ENCODE measurements around the gene GRK5. TPM values are rescaled to one million over a fixed set of nuclear protein-coding genes. Genes with fewer than 3 reads are reported as not detected.

The GRK5 gene
- total RNA-seq, 1 experiment from 2014 or later, result 4.5 TPM

DNA sequence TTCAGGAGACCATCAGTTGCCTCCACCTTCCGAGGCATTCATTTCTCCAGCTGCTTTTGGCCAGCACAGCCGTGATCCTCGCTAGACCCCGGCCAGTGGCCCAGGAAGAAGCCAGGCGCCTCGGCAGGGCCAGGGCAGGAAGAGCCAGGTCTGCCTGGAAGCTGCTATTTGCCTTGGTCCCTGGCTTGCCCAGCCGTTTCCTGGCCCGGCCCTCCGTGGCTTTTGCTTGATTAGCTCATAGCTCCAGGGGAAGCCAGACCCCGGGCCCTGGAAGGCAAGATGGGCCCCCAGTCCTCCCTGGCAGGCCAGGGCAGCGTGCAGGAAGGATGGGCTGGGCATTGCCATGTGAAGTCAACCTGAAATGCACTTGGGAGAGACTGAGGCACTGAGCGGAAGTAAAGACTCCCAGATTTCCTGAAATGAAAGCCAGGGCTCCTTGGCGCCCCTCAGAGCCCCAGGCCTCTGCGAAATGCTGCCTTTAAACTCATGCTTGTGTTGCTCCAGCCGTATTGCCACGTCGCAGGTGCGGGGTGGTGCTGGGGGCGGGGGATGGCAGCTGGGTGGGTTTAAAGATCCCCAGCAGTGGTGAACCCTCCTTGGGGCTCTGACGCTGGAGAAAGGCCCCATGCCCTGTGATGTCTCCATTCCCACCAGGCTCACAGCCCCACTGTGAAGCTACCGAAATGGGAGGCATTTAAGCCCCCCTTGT, 160.6 kb downstream of the GRK5 start:
- Histone ChIP-seq H3K9me3 (ENCODE audit: low read length) (no peaks in the 10 kb centered on the region), H3K9me2 (replicated peaks; ENCODE audit: low read length) (no peaks in the 10 kb centered on the region), H3K27me3 (ENCODE audit: low read length) (no peaks in the 10 kb centered on the region), H2AFZ (ENCODE audit: low read length) (no peak overlapping the region), H3F3A (ENCODE audit: low read length, unreplicated experiment) (no peaks in the 10 kb centered on the region), H4K20me1 (ENCODE audit: low read length) (no peaks in the 10 kb centered on the region), H3K36me3 (ENCODE audit: low read depth, low read length) (no peaks in the 10 kb centered on the region), H3K4me2 (ENCODE audit: low read length) (no peak overlapping the region), H3K9ac (ENCODE audit: low read length) (no peak overlapping the region), H3K79me2 (ENCODE audit: low read length) (no peaks in the 10 kb centered on the region), H3K27ac (ENCODE audit: low read length) (no peak overlapping the region), H3K4me1 (ENCODE audit: insufficient read depth, low read length) (no peaks in the 10 kb centered on the region; the same call in 1 of the 2 replicates), H3K4me3 (ENCODE audit: low read length) (no peak overlapping the region)
- POLR2A ChIA-PET (ENCODE audit: unreplicated experiment), result interaction anchor here (0.6 kb wide), 1 partner anchor 150 kb away, joined by 3 read pairs; no protein-coding TSS in a partner anchor
- ATAC-seq, result no peak
- TF ChIP-seq EZH2 (IDR thresholded peaks at IDR 0.05; ENCODE audit: low read length, unreplicated experiment) (no peak), EZH2phosphoT487 (IDR thresholded peaks at IDR 0.05; ENCODE audit: borderline replicate concordance, low read length) (no peak)
- TF ChIP-seq, protein P1, sequence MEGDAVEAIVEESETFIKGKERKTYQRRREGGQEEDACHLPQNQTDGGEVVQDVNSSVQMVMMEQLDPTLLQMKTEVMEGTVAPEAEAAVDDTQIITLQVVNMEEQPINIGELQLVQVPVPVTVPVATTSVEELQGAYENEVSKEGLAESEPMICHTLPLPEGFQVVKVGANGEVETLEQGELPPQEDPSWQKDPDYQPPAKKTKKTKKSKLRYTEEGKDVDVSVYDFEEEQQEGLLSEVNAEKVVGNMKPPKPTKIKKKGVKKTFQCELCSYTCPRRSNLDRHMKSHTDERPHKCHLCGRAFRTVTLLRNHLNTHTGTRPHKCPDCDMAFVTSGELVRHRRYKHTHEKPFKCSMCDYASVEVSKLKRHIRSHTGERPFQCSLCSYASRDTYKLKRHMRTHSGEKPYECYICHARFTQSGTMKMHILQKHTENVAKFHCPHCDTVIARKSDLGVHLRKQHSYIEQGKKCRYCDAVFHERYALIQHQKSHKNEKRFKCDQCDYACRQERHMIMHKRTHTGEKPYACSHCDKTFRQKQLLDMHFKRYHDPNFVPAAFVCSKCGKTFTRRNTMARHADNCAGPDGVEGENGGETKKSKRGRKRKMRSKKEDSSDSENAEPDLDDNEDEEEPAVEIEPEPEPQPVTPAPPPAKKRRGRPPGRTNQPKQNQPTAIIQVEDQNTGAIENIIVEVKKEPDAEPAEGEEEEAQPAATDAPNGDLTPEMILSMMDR (conservative IDR thresholded peaks at IDR 0.05; ENCODE audit: low read depth, low read length), result no peak
- intact Hi-C loops (cut with micrococcal nuclease), result no loop called here
- CTCF ChIA-PET, result no interaction called here
- BruUV-seq (replicated peaks), result no TSS peak
- DNase-seq, result no peak

DNA sequence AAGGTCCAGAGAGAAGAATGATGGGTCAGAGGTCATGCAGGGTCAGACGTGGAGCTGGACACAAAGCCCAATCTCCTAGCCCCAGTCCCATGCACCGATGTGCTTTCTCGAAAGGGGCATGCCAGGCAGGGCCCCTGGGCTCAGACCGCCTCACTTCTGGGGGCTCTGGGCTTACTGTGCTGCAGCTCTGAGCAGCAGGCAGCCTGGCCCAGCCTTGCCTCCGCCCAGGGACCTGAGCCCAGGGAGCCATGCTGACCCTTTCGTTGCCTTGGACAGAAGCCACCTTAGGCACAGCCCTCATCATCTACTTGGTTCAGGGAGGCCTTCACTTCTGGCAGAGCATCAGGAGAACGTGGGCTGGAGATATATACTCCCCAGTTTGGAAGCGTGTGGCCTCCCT, 161.2 kb downstream of the GRK5 start:
- ChIA-PET POLR2A (ENCODE audit: unreplicated experiment) (interaction anchor here (0.6 kb wide), 1 partner anchor 150 kb away, joined by 3 read pairs; no protein-coding TSS in a partner anchor), CTCF (no interaction called here)

More for the DNA sequence above, 161.2 kb downstream of the GRK5 start:
- H3K9me2 ChIP-seq (replicated peaks; ENCODE audit: low read length), result no peaks in the 10 kb centered on the region
- no peak overlapping the region for H3K27ac ChIP-seq (ENCODE audit: low read length)
- H2AFZ ChIP-seq (ENCODE audit: low read length), result no peak overlapping the region
- H3K79me2 ChIP-seq (ENCODE audit: low read length), result no peaks in the 10 kb centered on the region
- TF ChIP-seq EZH2 (IDR thresholded peaks at IDR 0.05; ENCODE audit: low read length, unreplicated experiment) (no peak), EZH2phosphoT487 (IDR thresholded peaks at IDR 0.05; ENCODE audit: borderline replicate concordance, low read length) (no peak)
- TF ChIP-seq, protein P1 (conservative IDR thresholded peaks at IDR 0.05; ENCODE audit: low read depth, low read length), result no peak
- no peaks in the 10 kb centered on the region for H3K9me3 ChIP-seq (ENCODE audit: low read length)
- no peak overlapping the region for H3K9ac ChIP-seq (ENCODE audit: low read length)
- H3K4me1 ChIP-seq (ENCODE audit: insufficient read depth, low read length), result no peaks in the 10 kb centered on the region; the same call in 1 of the 2 replicates
- H3K36me3 ChIP-seq (ENCODE audit: low read depth, low read length), result no peaks in the 10 kb centered on the region
- H3F3A ChIP-seq (ENCODE audit: low read length, unreplicated experiment), result no peaks in the 10 kb centered on the region
- no TSS peak for BruUV-seq (replicated peaks)
- H3K4me3 ChIP-seq (ENCODE audit: low read length), result no peak overlapping the region
- intact Hi-C loops (cut with micrococcal nuclease), result no loop called here
- H4K20me1 ChIP-seq (ENCODE audit: low read length), result no peaks in the 10 kb centered on the region
- H3K27me3 ChIP-seq (ENCODE audit: low read length), result no peaks in the 10 kb centered on the region
- H3K4me2 ChIP-seq (ENCODE audit: low read length), result no peak overlapping the region
- no peak for DNase-seq
- ATAC-seq, result no peak
